Gastroesophageal sphincter (tissue), 4 donors: ENCODE measurements around the gene E4F1. TPM values are rescaled to one million over a fixed set of nuclear protein-coding genes. Genes with fewer than 3 reads are reported as not detected.

Experiments used
- ATAC-seq: fragments of 150-250 bp; one replicate; pipeline ENCODE4 v1.9.1; 2016; ENCODE audit warnings: mild to moderate bottlenecking, moderate library complexity
- H3K27ac ChIP-seq, 4 donors: fragments of 200-600 bp; sonication (generic) in 3 of 4; 1 replicate in 3 of 4; 2 replicates in 1 of 4; pipeline ENCODE4 v1.5.1; 2016 to 2019
- H3K27me3 ChIP-seq: fragments of 200-600 bp; sonication (generic); one replicate; pipeline ENCODE4 v1.5.1; 2019
- H3K36me3 ChIP-seq, 2 donors: fragments of 200-600 bp; sonication (generic); one replicate each; pipeline ENCODE4 v1.5.1; 2019; ENCODE audit warnings: control low read depth in 1 of 2
- H3K4me1 ChIP-seq, 3 donors: fragments of 200-600 bp; sonication (generic); 1 replicate in 2 of 3; 2 replicates in 1 of 3; pipeline ENCODE4 v1.5.1; 2016 to 2019; ENCODE audit warnings: control low read depth in 2 of 3
- H3K4me3 ChIP-seq, 2 donors: fragments of 200-600 bp; sonication (generic); one replicate each; pipeline ENCODE4 v1.5.1; 2019; ENCODE audit warnings: mild to moderate bottlenecking in 1 of 2, moderate library complexity in 1 of 2
- H3K9me3 ChIP-seq, 3 donors: fragments of 200-600 bp; sonication (generic); one replicate each; pipeline ENCODE4 v1.5.1; 2017 to 2019; ENCODE audit warnings: control low read depth in 2 of 3
- CTCF ChIP-seq, 4 experiments: fragments of 200-600 bp in 2 of 4; fragments of 450-650 bp in 2 of 4; sonication (generic) in 1 of 4; IDR thresholded peaks; one replicate each; pipeline ENCODE4 v1.5.1; 2017 to 2019; ENCODE audit warnings: antibody characterized with exemption in 4 of 4, mild to moderate bottlenecking in 2 of 4, moderate library complexity in 2 of 4
- EP300 ChIP-seq: sonication (generic); formaldehyde crosslinking; IDR thresholded peaks from one replicate; pipeline ENCODE4 v1.6.1; 2017; ENCODE audit warnings: antibody characterized with exemption, mild to moderate bottlenecking
- POLR2A ChIP-seq, 2 donors: fragments of 450-650 bp; IDR thresholded peaks; one replicate each; pipeline ENCODE4 v1.6.1; 2017; ENCODE audit warnings: antibody characterized with exemption in 2 of 2, mild to moderate bottlenecking in 2 of 2, moderate library complexity in 1 of 2
- POLR2AphosphoS5 ChIP-seq: sonication (generic); formaldehyde crosslinking; IDR thresholded peaks from one replicate; pipeline ENCODE4 v1.6.1; 2017; ENCODE audit warnings: antibody characterized with exemption
- WGBS, 2 donors: methylation state at CpG; one replicate each; pipeline ENCODE4 v1.1.5; 2018; ENCODE audit warnings: low coverage in 1 of 2; 5-methylcytosine and 5-hydroxymethylcytosine counted together
- total RNA-seq, 4 donors: library from RNA; depleted of rRNA; stranded (reverse); fragments of >200 nt; gene quantifications; one replicate each; pipeline ENCODE4 v1.1.0, GENCODE V29; 2016

The E4F1 gene
- total RNA-seq, 4 donors from 2014 or later, result 23.1 to 35.2 (median 28.8) TPM

GRCh38 chr16:2209258-2210008 is 14.0 kb upstream of the E4F1 start:
- no peaks in the 10 kb centered on the region for H3K9me3 ChIP-seq
- H3K36me3 ChIP-seq, result peaks cover 0 to 45% of the 10 kb centered on the region in 2 donors
- H3K4me1 ChIP-seq, result peaks cover 6 to 53% (median 28%) of the 10 kb centered on the region in 3 donors
- ATAC-seq, result no peak
- WGBS, 2 donors, result no CpG with 5 or more reads among the region's 29 CpGs
- H3K4me3 ChIP-seq, result no peak overlapping the region
- H3K27me3 ChIP-seq, result no peaks in the 10 kb centered on the region
- H3K27ac ChIP-seq, result no peak overlapping the region
- no peak for TF ChIP-seq EP300
- no peak for TF ChIP-seq POLR2A (IDR thresholded peaks at IDR 0.05)
- no peak for TF ChIP-seq POLR2AphosphoS5
- no peak for TF ChIP-seq CTCF (IDR thresholded peaks at IDR 0.05)

GRCh38 chr16:2210009-2210332 is 13.4 kb upstream of the E4F1 start:
- peaks cover 0 to 45% of the 10 kb centered on the region in 2 donors for H3K36me3 ChIP-seq
- WGBS, 2 donors, result no CpG with 5 or more reads among the region's 17 CpGs
- H3K27me3 ChIP-seq, result no peaks in the 10 kb centered on the region
- H3K27ac ChIP-seq, result no peak overlapping the region
- H3K9me3 ChIP-seq, result no peaks in the 10 kb centered on the region
- no peak overlapping the region for H3K4me3 ChIP-seq
- peaks cover 6 to 48% (median 24%) of the 10 kb centered on the region in 3 donors for H3K4me1 ChIP-seq
- no peak for TF ChIP-seq POLR2A (IDR thresholded peaks at IDR 0.05)
- TF ChIP-seq POLR2AphosphoS5, result no peak
- no peak for TF ChIP-seq CTCF (IDR thresholded peaks at IDR 0.05)
- no peak for ATAC-seq

- WGBS, 2 donors, result 65% methylated on average over 4 of the region's 24 CpGs; no CpG with 5 or more reads in 1 of the 2 donors
- Histone ChIP-seq H3K4me1 (peaks cover 6 to 51% (median 24%) of the 10 kb centered on the region in 3 donors), H3K9me3 (no peaks in the 10 kb centered on the region), H3K36me3 (peaks cover 0 to 45% of the 10 kb centered on the region in 2 donors), H3K27me3 (no peaks in the 10 kb centered on the region), H3K27ac (no peak within 1 kb of the TSS), H3K4me3 (no peak within 1 kb of the TSS)
- no peak for TF ChIP-seq POLR2AphosphoS5
- no peak for TF ChIP-seq POLR2A (IDR thresholded peaks at IDR 0.05)
- no peak for TF ChIP-seq EP300
- no peak for TF ChIP-seq CTCF (IDR thresholded peaks at IDR 0.05)
- no peak for ATAC-seq
Observed at GRCh38 chr16:2210386-2211365, 12.7 kb upstream of the E4F1 start, which contains the start of gene BRICD5. BRICD5 (minus strand) TSS chr16:2210863; CDS start chr16:2210833, 30 bp downstream.

- H3K27ac ChIP-seq, result no peak overlapping the region
- no peaks in the 10 kb centered on the region for H3K27me3 ChIP-seq
- no peaks in the 10 kb centered on the region for H3K9me3 ChIP-seq
- H3K36me3 ChIP-seq, result peaks cover 0 to 40% of the 10 kb centered on the region in 2 donors
- H3K4me1 ChIP-seq, result peaks cover 6 to 41% (median 14%) of the 10 kb centered on the region in 3 donors
- no peak for ATAC-seq
- TF ChIP-seq POLR2AphosphoS5 (no peak), CTCF (IDR thresholded peaks at IDR 0.05) (no peak), POLR2A (IDR thresholded peaks at IDR 0.05) (no peak), EP300 (no peak)
- WGBS, 2 donors, result 39 to 62% methylated on average over 2 to 3 of the region's 11 CpGs
- H3K4me3 ChIP-seq, result no peak overlapping the region
Observed at GRCh38 chr16:2211923-2212347, 11.5 kb upstream of the E4F1 start.
